HG02571 (cell line): ENCODE measurements around the gene USP49.

ENCODE experiments used
- ATAC-seq: cut with Tn5 transposase; IDR thresholded peaks from one replicate; pipeline ENCODE4 v1.9.1; 2021; ENCODE audit warnings: mild to moderate bottlenecking, moderate library complexity; ENCODE audit not compliant: unreplicated experiment

The USP49 gene

DNA sequence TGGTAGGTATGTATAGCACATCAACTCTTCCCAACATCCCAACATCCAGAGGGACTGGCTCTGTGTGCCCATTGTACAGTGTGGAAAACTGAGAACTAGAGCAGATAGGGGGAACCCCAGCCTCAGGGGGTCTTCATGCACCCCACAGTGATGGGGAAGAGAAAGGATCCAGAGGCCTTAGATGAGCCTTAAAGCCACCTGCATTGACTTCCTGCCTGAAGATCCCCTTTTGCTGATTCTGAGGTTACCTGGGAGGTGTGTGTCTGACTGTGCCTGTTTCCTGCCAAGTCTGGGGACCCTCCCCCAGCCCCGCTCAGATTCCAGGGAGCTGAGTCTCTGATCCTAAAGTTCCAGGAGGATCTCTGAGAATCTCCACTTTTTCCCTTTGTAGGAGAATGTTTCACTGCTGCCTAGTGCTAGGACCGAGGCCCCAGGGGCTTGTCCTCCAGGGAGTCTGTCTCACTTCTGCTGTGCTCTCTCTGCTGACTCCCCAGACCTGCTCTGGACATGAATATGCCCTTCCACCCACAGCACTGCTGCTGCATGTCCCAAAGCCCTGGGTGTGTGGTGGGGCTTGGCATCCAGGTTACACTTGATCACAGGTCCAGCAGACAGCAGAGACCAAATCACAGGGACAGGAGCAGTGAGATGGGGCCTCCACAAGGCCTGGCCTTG lies 135.1 kb downstream of the USP49 start:
- no peak for ATAC-seq

GRCh38 chr6:41759106-41759904 lies 135.9 kb downstream of the USP49 start:
- no peak for ATAC-seq

GRCh38 chr6:41758641-41759035 lies 136.5 kb downstream of the USP49 start:
- no peak for ATAC-seq

DNA sequence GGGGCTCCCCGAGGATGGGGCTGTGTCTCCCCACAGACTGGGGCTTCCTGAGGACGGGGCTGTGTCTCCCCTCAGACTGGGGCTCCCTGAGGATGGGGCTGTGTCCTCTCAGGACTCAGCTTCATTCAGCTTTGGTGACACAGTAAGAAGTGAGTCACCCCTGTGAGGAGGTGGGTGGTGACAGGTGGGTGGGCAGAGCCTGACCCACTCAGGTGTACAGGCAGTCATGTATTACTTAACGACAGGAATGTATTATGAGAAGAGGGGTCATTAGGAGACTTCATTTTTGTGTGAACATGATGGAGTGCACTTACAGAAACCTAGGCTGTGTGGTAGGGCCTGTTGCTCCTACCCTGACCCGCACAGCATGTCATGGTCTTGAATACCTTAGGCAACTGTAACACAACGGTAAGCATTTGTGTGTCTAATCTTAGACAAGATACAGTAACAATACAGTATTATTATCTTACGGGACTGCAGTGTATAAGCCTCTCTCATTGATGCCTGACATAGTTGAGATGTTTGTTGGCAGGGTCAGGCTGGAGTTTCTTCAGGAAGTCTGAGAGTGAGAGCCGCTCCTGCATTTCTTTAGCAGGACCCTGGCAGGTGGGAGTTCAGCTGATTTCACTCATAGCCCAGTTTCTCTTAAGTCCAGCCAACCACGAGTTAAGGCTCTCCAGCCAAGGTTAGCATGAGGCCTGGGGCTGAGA lies 137.1 kb downstream of the USP49 start:
- ATAC-seq: no peak

GRCh38 chr6:41757271-41757670 lies 137.9 kb downstream of the USP49 start:
- no peak for ATAC-seq

GRCh38 chr6:41756354-41756753 lies 138.8 kb downstream of the USP49 start:
- no peak for ATAC-seq

GRCh38 chr6:41755895-41756294 lies 139.3 kb downstream of the USP49 start:
- no peak for ATAC-seq

DNA sequence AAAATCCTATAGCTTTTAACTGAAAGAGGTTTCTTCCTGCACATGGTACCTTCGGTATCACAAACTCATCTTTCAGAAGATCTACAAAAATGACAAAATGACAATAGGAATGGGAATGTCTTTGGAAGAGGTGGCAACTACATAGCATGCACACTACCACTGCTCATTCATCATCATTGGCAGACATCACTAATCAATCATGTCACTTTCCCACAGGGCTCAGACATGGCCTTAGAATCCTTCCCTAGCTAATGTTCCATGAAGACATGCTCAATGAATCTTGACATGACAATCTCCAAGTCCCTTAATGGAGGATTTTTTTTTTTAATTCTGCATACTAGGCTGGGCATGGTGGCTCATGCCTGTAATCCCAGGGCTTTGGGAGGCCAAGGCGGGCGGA lies 144.8 kb downstream of the USP49 start:
- no peak for ATAC-seq

GRCh38 chr6:41748542-41748941 lies 146.6 kb downstream of the USP49 start:
- ATAC-seq: no peak

DNA sequence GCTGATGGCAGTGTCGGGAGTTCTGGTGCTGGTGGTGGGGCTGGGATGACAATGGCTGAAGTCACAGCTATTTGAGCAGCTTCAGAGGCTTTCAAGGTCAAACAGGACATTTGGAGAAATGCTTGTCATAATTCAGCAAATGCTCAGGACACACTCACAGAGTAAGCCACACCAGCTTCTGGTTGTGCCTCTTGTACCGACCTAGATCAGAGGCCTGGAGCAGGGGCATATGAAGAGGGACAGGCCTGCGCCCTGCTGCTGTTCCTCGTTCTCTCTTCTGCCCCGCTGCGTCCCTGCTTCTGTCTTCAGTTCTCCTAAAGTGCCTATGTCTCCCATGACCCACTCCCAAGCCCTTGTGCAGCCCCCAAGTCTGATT lies 147.1 kb downstream of the USP49 start:
- no peak for ATAC-seq

DNA sequence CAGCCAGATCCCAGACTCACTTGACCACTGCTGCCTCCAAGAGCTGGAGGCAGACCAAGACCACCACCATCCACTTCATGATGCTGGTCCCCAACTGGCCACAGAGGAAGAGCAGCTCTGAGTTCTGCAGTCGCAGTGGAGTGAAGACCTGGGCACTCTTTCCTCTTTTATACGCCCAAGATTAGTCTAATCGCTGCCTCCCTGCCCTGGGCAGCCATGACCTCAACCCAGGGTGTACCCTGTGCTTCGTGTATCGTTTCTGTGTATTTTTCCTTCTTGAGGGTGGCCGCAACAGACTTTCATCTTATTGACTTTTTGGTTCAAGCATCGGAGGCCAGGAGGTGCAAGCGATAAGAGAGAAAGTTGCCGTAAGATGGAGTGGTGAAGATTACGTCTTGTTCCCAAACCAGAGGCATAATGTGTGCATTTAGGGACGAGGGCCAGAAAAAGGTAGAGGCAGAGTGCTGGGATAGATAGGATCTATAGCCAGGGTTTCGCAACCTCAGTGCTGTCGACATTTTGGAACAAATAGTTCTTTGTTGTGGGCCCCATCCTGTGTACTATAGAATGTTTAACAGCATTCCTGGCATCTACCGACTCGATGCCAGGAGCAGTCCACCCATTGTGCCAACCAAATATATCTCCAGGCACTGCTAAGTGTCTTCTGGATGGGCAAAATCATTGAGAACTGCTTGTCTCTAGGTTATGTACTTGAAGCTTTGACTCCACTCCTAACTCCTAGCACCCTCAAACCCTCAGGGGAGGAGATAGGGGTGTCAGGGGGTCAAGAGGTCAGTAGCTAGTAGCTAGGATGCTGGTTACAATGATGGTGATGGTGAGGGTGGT lies 147.7 kb downstream of the USP49 start, which contains the start of gene PGC:
Gene PGC, minus strand, starts transcription at position 142 of the 846 bp plus-strand sequence. Its CDS starts 63 bp downstream, at position 79.
- ATAC-seq: no peak

DNA sequence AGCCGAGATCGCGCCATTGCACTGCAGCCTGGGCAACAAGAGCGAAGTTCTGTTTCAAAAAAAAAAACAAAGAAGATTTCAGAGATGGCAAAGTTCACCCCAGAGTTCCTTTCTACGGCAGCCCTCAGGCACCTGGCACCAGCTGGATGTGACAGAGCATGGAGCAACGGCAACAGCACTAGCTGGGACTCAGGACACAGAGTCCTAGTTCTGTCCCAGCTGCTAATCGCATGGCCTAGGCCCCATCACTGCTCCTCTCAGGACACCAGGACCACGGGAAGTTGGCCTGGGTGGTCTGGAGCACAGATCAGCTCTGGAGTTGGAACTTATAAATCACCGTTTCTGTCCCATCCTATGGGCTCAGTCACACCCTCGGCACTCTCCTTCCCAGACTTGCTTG lies 149.1 kb downstream of the USP49 start:
- ATAC-seq: no peak

GRCh38 chr6:41744236-41744787 lies 150.9 kb downstream of the USP49 start:
- no peak for ATAC-seq

DNA sequence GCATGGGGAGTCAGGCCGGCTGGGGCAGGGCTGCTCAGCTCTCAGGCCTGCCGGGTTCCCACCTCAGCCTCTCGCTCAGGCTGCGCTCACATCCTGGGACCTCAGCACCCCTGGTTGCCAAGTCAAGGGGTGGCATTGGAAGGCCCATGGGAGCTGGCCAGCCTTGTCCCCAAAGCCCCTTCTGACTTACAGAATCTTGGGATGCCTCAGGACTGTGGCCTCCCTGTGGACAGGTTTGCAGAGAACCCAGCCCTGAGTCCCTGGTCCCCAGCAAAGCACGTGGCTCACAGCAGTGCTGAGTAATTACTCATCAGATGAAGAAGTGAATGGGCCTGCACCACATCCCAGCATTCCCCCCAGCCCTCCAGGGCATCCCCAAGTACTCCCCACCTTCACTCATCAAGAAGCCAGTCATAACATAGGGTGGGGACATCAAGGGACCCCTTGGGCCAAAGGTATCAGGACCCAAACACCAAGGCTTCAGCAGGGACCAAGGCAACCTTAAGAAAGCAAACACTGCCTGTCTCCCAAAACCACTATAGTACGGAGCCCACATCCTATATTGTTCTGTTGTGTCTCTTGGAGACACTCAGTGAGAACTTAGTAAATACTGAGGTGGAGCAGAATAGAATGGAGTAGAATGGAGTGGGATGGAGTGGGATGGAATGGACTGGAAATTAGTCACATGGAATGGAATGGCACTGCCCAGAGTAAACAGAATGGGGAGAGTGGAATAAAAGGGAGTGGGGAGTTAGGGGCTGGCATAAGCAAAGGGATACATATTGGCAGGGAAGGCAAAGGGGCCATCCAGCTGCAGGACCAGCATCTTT lies 151.6 kb downstream of the USP49 start:
- ATAC-seq: no peak

DNA sequence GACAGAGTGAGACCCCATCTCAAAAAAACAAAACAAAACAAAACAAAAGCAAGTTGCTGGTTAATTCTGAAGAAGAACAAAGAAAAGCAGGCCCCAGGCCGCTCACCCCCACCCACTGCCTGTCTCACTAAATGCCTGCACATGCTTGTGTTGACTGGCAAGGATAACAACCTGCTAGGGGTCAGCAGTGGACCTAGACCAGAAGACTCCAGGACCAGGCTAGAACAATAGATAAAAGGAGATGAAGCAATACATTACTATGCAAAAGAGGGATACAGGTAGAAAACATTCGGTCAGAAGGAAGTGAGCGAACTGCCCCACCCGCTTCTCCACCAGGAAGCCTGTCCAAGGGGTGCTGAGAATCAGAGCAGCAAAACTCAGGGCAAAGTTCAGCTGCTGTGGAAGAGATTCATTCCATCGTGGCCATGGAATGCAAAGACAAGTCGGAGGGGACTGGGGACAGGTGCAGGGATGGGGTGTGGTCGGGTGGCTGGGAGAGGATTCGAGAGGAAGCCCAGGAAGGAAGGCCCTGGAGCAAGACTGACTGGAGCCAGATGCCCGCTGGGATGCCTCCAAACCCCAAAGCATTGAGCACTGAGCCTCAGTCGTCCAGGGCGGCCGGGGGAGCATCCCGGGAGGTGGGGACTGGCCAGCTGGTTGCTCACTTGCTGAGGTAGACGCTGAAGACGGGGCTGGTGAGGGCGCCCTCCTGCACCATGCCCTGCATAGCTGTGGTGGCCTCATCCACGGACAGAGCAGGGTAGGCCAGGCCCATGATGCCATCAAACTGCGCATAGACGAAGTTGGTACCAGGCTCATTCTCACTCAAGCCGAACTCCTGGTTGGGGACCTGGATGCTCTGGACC lies 153.3 kb downstream of the USP49 start:
- no peak for ATAC-seq

DNA sequence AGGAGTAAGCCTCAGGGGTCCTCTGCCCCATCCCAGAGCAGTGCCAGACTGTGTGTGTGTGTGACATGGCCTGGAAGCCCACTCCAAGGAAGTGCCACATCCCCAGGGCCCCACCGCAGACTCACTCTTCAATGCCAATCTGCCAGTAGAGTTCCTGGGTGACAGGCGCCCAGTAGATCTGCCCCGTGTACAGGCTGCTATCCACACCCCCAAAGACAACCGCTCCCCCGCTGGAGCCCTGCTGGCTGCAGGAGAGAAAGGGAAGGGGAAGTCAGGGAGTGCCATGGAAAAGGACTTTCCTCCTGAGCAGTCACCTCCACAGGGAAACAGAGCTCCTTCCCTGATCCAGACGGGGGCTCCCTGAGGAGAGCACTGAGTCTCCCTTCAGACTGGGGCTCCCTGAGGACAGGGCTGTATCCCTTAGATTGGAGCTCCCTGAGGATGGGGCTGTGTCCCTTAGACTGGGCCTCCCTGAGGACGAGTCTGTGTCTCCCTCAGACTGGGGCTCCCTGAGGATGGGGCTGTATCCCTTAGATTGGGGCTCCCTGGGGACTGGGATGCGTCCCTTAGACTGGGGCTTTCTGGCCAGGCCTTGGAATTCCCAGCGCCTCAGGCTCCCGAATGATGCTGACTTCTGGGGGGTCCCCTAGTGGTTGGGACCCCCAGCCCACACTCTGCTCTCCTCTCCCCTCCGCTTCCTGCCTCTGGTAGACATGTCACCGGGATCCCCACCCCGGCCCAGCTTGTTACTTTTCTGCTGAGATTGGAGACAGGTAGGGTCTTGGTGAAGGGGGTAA lies 154.6 kb downstream of the USP49 start:
- ATAC-seq: no peak
